ENCODE data around the gene ELF1.

GRCh38 chr13:41034382-41034781 lies 15.3 kb upstream of the ELF1 start:
- TF ChIP-seq, protein P1, sequence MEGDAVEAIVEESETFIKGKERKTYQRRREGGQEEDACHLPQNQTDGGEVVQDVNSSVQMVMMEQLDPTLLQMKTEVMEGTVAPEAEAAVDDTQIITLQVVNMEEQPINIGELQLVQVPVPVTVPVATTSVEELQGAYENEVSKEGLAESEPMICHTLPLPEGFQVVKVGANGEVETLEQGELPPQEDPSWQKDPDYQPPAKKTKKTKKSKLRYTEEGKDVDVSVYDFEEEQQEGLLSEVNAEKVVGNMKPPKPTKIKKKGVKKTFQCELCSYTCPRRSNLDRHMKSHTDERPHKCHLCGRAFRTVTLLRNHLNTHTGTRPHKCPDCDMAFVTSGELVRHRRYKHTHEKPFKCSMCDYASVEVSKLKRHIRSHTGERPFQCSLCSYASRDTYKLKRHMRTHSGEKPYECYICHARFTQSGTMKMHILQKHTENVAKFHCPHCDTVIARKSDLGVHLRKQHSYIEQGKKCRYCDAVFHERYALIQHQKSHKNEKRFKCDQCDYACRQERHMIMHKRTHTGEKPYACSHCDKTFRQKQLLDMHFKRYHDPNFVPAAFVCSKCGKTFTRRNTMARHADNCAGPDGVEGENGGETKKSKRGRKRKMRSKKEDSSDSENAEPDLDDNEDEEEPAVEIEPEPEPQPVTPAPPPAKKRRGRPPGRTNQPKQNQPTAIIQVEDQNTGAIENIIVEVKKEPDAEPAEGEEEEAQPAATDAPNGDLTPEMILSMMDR (conservative IDR thresholded peaks at IDR 0.05; ENCODE audit: low read length): no peak
- no peak for TF ChIP-seq EZH2phosphoT487 (IDR thresholded peaks at IDR 0.05; ENCODE audit: borderline replicate concordance)
